SJCRH30 (cell line): ENCODE results near the gene COMMD10. TPM values are rescaled to one million over a fixed set of nuclear protein-coding genes. Genes with fewer than 3 reads are reported as not detected.

Experiments used
- DNase-seq, 2 experiments: peaks; one replicate each; pipeline ENCODE4 v3.0.0-alpha.2; 2015 to 2020
- H3K27ac ChIP-seq: fragments of 250-450 bp; sonication (Bioruptor Pico); 2 replicates; pipeline ENCODE4 v1.5.1; 2020; ENCODE audit warnings: mild to moderate bottlenecking, moderate library complexity
- H3K27me3 ChIP-seq: fragments of 250-450 bp; sonication (Bioruptor Pico); 2 replicates; pipeline ENCODE4 v1.5.1; 2020; ENCODE audit warnings: mild to moderate bottlenecking, moderate library complexity
- H3K36me3 ChIP-seq: fragments of 250-450 bp; sonication (Bioruptor Pico); 2 replicates; pipeline ENCODE4 v1.5.1; 2020; ENCODE audit warnings: mild to moderate bottlenecking, moderate library complexity
- H3K4me1 ChIP-seq: fragments of 250-450 bp; sonication (Bioruptor Pico); 2 replicates; pipeline ENCODE4 v1.5.1; 2020; ENCODE audit warnings: mild to moderate bottlenecking, moderate library complexity
- H3K4me3 ChIP-seq: fragments of 250-450 bp; sonication (Bioruptor Pico); 2 replicates; pipeline ENCODE4 v1.5.1; 2020; ENCODE audit warnings: mild to moderate bottlenecking, moderate library complexity
- H3K9me3 ChIP-seq: fragments of 250-450 bp; sonication (Bioruptor Pico); replicated peaks from 2 replicates; pipeline ENCODE4 v1.5.1; 2020; ENCODE audit warnings: mild to moderate bottlenecking, moderate library complexity
- total RNA-seq: library from RNA; depleted of rRNA; stranded (reverse); fragments of >200 nt; shearing (Covaris generic); gene quantifications from 2 replicates; pipeline ENCODE4 v1.2.3, GENCODE V29; 2014; rRNA removed

COMMD10 gene
- total RNA-seq, 1 experiment from 2014 or later, result 56.8 TPM

GRCh38 chr5:116301110-116301509 is 216.3 kb downstream of the COMMD10 start:
- Histone ChIP-seq H3K36me3 (no peaks in the 10 kb centered on the region), H3K27ac (no peak overlapping the region), H3K4me3 (no peak overlapping the region), H3K9me3 (peaks cover 7% of the 10 kb centered on the region; the same call in 1 of the 2 replicates), H3K4me1 (no peaks in the 10 kb centered on the region), H3K27me3 (no peaks in the 10 kb centered on the region)
- DNase-seq, result no peak

- H3K27me3 ChIP-seq, result no peaks in the 10 kb centered on the region
- no peak for DNase-seq
- H3K9me3 ChIP-seq, result peaks cover 6% of the 10 kb centered on the region; the same call in 1 of the 2 replicates
- H3K4me3 ChIP-seq, result no peak overlapping the region
- no peak overlapping the region for H3K27ac ChIP-seq
- H3K4me1 ChIP-seq, result no peaks in the 10 kb centered on the region
- no peaks in the 10 kb centered on the region for H3K36me3 ChIP-seq
Measured at GRCh38 chr5:116303340-116303739, 218.5 kb downstream of the COMMD10 start.

DNA sequence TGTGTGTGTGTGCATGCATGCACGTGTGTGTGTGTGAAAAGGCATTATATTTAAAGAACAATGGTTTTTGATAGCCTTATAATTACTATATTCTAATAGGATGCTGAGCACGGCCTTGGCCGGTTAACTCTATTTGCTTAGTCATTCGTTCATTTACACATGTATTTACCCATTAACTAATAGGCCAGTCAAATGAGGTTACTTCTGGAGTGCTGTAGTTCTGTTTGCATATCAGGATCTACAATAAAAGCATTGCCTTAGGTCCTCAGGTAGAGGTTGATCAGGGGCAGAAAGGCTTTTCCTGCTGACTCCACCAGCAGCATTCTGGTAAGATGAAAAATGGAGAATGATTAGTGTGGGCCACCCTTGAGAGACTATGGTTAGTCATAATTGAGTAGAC is 219.0 kb downstream of the COMMD10 start:
- H3K27me3 ChIP-seq, result no peaks in the 10 kb centered on the region
- no peak overlapping the region for H3K27ac ChIP-seq
- no peak for DNase-seq
- no peaks in the 10 kb centered on the region for H3K4me1 ChIP-seq
- no peak overlapping the region for H3K4me3 ChIP-seq
- H3K36me3 ChIP-seq, result no peaks in the 10 kb centered on the region
- 0 out of 2 replicates have a peak, but pooled peaks cover 9% of the 10 kb centered on the region for H3K9me3 ChIP-seq

GRCh38 chr5:116305899-116306298 is 221.1 kb downstream of the COMMD10 start:
- Histone ChIP-seq H3K36me3 (no peaks in the 10 kb centered on the region), H3K4me3 (no peak overlapping the region), H3K9me3 (0 out of 2 replicates have a peak, but pooled peaks cover 9% of the 10 kb centered on the region), H3K27me3 (no peaks in the 10 kb centered on the region), H3K4me1 (no peaks in the 10 kb centered on the region), H3K27ac (no peak overlapping the region)
- DNase-seq, result no peak

DNA sequence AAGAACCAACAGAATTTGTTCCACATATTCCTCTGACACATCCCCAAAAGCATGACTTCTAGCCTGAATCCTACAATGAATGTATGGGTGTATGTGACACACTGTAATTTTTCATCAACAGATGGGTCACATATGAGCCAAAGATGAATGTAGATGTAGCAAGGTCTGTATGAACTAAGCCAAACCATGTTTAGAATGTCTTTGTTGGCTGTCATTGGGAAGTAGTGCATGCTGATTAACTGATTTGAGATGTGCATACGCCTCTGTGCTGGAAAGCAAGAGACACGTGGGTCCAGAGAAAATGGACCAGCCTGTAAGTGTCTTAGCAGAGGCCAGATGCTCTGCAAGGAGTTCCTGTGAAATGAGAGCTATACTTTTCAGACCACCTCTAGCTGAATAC is 222.0 kb downstream of the COMMD10 start:
- Histone ChIP-seq H3K9me3 (peaks cover 9% of the 10 kb centered on the region; the same call in 1 of the 2 replicates), H3K27ac (no peak overlapping the region), H3K4me3 (no peak overlapping the region), H3K4me1 (no peaks in the 10 kb centered on the region), H3K27me3 (no peaks in the 10 kb centered on the region), H3K36me3 (no peaks in the 10 kb centered on the region)
- no peak for DNase-seq

DNA sequence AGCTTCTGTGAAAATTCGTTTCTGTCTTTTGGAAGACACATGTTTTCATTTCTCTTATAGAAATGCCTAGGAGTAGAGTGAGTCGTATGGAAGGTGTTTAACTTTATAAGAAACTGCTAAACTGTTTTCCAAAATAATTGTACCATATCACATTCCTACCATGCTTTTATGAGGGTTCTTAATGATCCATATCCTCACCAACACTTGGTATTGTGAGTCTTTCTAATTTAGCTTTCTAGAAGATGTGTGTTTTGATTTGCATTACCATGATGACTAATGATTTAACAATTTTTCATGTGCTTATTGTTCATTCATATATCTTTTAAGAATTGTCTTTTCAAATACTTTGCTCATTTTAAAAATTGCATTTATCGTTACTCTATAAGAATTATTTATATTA is 223.6 kb downstream of the COMMD10 start:
- no peaks in the 10 kb centered on the region for H3K4me1 ChIP-seq

DNA sequence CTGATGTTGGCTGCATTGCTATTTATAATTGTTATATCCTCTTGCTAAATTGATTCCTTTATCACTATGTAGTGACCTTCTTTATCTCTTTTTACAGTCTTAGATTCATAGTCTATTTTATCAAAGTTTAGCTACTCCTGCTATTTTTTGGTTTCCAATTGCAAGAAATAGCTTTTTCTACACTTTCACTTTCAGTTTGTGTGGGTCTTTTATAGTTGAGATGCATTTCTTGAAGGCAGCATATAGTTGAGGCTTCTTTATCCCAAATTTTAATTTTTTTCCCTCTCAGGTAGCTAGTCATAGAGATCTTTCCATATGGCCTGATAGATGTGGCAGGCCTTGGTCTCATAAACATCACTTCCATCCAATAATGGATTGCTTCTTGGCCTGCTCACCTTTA is 228.5 kb downstream of the COMMD10 start:
- no peaks in the 10 kb centered on the region for H3K4me1 ChIP-seq
- H3K9me3 ChIP-seq, result peaks cover 5% of the 10 kb centered on the region
- H3K27me3 ChIP-seq, result no peaks in the 10 kb centered on the region
- no peak overlapping the region for H3K27ac ChIP-seq
- no peaks in the 10 kb centered on the region; the same call in 1 of the 2 replicates for H3K36me3 ChIP-seq
- no peak overlapping the region for H3K4me3 ChIP-seq
- no peak for DNase-seq

More for the DNA sequence above, 223.6 kb downstream of the COMMD10 start:
- H3K36me3 ChIP-seq, result no peaks in the 10 kb centered on the region
- H3K9me3 ChIP-seq, result peaks cover 9% of the 10 kb centered on the region; the same call in 1 of the 2 replicates
- no peak for DNase-seq
- no peak overlapping the region for H3K4me3 ChIP-seq
- H3K27ac ChIP-seq, result no peak overlapping the region
- no peaks in the 10 kb centered on the region for H3K27me3 ChIP-seq

- H3K27ac ChIP-seq, result no peak overlapping the region
- H3K4me3 ChIP-seq, result no peak overlapping the region
- no peak for DNase-seq
- H3K36me3 ChIP-seq, result no peaks in the 10 kb centered on the region; the same call in 1 of the 2 replicates
- H3K27me3 ChIP-seq, result no peaks in the 10 kb centered on the region
- H3K9me3 ChIP-seq, result peaks cover 4% of the 10 kb centered on the region
- no peaks in the 10 kb centered on the region for H3K4me1 ChIP-seq
Measured at GRCh38 chr5:116315531-116315930, 230.7 kb downstream of the COMMD10 start.

DNA sequence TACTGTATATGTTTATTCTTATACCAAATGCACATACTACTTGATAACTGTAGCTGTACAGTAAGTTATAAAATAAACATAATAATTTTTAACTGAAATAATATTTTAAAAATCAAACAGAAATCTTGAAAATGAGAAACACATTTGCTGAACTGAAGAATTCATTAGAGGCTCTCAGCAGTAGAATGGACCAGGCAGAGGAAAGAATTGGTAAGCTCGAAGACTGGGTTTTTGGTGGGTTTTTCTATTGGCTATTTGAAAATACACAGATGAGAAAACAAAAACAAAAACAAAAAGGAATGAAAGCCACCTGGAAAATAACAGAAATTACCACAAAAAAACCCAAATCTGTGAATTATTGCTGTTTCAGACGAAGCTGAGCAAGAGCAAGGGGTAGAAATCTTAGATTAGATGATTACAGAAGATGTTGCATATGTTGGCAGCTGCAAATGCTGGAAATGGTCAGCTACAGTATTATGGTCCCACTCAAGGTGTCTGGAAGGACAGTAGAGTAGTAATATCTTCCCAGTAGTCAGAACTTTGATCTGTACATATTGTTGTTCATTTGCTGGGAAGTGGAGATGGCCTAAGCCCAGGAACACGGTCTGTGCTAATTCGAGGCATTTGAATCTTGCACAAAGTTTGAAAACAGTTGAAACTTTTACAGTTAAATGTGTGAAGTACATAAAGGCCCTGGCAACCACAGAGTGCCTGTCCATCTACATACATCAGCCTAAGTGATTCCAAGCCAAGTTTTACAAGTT is 233.4 kb downstream of the COMMD10 start:
- Histone ChIP-seq H3K36me3 (no peaks in the 10 kb centered on the region; the same call in 1 of the 2 replicates), H3K27me3 (no peaks in the 10 kb centered on the region), H3K27ac (no peak overlapping the region), H3K4me1 (no peaks in the 10 kb centered on the region), H3K9me3 (peaks cover 4% of the 10 kb centered on the region; the same call in 1 of the 2 replicates), H3K4me3 (no peak overlapping the region)
- no peak for DNase-seq

DNA sequence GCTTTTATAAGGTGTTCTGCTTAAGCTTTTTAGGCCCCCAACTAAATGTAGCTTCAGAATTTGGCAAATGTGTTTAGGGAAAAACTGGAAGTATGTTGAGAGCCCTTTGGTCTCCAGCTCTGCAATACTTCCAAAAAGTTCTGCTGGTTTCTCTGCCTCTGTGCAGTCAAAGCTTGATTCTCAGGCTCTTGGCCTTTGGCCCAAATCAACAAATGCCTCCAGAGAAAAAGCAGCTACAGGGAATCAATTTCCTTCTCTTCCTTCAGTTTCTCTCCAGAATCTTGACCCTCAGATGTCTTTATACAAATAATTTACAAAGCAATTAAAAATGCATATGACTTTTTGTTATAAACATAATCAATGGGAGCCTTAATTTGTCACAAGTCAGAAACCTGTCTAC is 235.7 kb downstream of the COMMD10 start:
- DNase-seq, result no peak
- no peak overlapping the region for H3K4me3 ChIP-seq
- peaks cover 4% of the 10 kb centered on the region; the same call in 1 of the 2 replicates for H3K9me3 ChIP-seq
- no peaks in the 10 kb centered on the region for H3K4me1 ChIP-seq
- no peaks in the 10 kb centered on the region; the same call in 1 of the 2 replicates for H3K36me3 ChIP-seq
- H3K27me3 ChIP-seq, result no peaks in the 10 kb centered on the region
- no peak overlapping the region for H3K27ac ChIP-seq

DNA sequence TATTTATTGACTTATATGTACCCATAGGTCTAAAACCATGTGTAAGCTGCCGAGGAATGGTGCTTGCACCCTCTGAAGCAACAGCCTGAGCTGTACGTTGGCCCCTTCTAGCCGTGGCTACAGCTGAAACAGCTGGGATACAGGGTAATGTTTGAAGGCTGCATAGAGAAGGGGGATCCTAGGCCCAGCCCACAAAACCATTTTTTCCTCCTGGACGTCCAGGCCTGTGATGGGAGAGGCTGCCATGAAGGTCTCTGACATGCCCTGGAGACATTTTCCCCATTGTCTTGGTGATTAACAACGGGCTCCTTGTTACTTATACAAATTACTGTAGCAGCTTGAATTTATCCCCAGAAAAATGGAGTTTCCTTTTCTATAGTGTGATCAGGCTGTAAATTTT is 244.7 kb downstream of the COMMD10 start:
- Histone ChIP-seq H3K27ac (no peak overlapping the region), H3K9me3 (0 out of 2 replicates have a peak, but pooled peaks cover 2% of the 10 kb centered on the region), H3K36me3 (0 out of 2 replicates have a peak, but pooled peaks cover 2% of the 10 kb centered on the region), H3K4me1 (no peaks in the 10 kb centered on the region), H3K27me3 (no peaks in the 10 kb centered on the region), H3K4me3 (no peak overlapping the region)
- no peak for DNase-seq

DNA sequence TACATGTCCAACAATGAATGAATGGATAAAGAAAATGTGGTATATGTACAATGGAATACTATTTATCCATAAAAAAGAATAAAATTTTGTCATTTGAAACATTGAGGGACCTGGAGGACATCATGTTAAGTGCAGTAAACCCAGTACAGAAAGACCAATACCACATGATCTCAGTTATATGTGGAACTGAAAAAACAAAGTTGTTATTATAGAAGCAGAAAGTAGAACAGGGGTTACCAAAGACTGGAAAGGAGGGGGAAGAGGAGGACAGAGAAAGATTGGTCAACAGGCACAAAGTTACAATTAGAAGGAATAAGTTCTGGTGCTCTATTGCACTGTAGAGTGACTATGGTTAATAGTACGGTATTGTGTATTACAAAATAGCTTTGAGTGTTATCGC is 256.0 kb downstream of the COMMD10 start:
- no peak overlapping the region for H3K27ac ChIP-seq

More for the DNA sequence above, 256.0 kb downstream of the COMMD10 start:
- Histone ChIP-seq H3K9me3 (peaks cover 11% of the 10 kb centered on the region; the same call in 1 of the 2 replicates), H3K36me3 (no peaks in the 10 kb centered on the region), H3K27me3 (no peaks in the 10 kb centered on the region), H3K4me3 (no peak overlapping the region), H3K4me1 (peaks cover 10% of the 10 kb centered on the region)
- no peak for DNase-seq

Other genes starting within 250 kb of the COMMD10 start
- 61.3 and 62.5 TPM in 2 replicates for gene ATG12, start 243.5 kb upstream of the COMMD10 start, total RNA-seq
- gene AP3S1, start 243.1 kb upstream of the COMMD10 start, total RNA-seq, result 139 and 141 TPM in 2 replicates
- gene LVRN, start 122.5 kb upstream of the COMMD10 start, total RNA-seq, result 0.53 TPM in 2 replicates
- gene ARL14EPL, start 52.6 kb upstream of the COMMD10 start, total RNA-seq, result 0.06 and 0.66 TPM in 2 replicates